ENCODE data around the gene FYCO1.
A peak's percentile ranks its signal among the peaks of the same experiment; 100 is the strongest.

The FYCO1 gene

DNA sequence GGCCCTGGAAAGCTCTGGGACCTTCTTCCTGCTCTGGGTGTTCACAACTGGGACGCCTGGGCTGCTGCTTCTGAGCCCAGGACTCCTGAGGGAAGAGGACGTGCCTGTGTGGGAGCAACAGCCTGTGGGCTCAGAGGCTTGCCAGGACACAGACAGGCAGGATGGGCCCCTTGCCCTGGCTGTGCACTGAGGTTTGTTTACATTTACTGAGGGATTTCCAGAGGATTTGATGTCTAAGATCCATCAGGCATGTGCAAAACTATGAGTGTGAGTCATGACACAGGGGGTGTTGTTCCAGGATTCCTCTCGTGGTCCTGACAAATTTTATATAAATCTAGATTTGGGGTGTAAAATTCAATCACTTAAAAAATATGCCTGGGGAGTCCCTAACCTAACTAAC, 98.7 kb downstream of the FYCO1 start:
- Mint-ChIP-seq H3K9me3 (ENCODE audit: low read depth) (no peaks in the 10 kb centered on the region), H3K4me1 (ENCODE audit: low read depth) (peaks cover 20% of the 10 kb centered on the region), H3K36me3 (peaks cover 2% of the 10 kb centered on the region), H3K27me3 (peaks cover 6% of the 10 kb centered on the region), H3K4me3 (no peak overlapping the region), H3K27ac (no peak overlapping the region)

- H3K36me3 Mint-ChIP-seq = peaks cover 2% of the 10 kb centered on the region
- H3K27me3 Mint-ChIP-seq = peaks cover 11% of the 10 kb centered on the region
- H3K4me1 Mint-ChIP-seq (ENCODE audit: low read depth) = peaks cover 27% of the 10 kb centered on the region
- H3K4me3 Mint-ChIP-seq = no peak overlapping the region
- H3K27ac Mint-ChIP-seq = no peak overlapping the region
- H3K9me3 Mint-ChIP-seq (ENCODE audit: low read depth) = no peaks in the 10 kb centered on the region
Measured at GRCh38 chr3:45895686-45896468, 99.7 kb downstream of the FYCO1 start.

GRCh38 chr3:45894015-45894414, 101.6 kb downstream of the FYCO1 start:
- H3K27me3 Mint-ChIP-seq = peaks cover 12% of the 10 kb centered on the region
- H3K36me3 Mint-ChIP-seq = peaks cover 2% of the 10 kb centered on the region
- no peaks in the 10 kb centered on the region for H3K9me3 Mint-ChIP-seq (ENCODE audit: low read depth)
- H3K4me1 Mint-ChIP-seq (ENCODE audit: low read depth) = peaks cover 34% of the 10 kb centered on the region
- no peak overlapping the region for H3K4me3 Mint-ChIP-seq
- no peak overlapping the region for H3K27ac Mint-ChIP-seq

DNA sequence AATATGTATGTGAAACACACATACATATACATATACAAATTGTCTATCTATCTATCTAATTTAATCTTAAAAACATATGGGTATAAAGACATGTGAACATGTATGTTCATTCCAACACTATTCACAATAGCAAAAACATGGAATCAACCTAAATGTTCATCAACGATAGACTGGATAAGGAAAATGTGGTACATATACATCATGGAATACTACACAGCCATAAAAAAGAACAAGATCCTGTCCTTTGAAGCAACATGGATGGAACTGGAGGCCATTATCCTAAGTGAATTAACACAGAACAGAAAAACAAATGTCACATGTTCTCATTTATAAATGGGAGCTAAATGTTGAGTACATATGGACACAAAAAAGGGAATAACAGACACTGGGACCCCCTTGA, 103.5 kb downstream of the FYCO1 start:
- Mint-ChIP-seq H3K4me3 (no peak overlapping the region), H3K27ac (no peak overlapping the region), H3K36me3 (no peaks in the 10 kb centered on the region), H3K4me1 (ENCODE audit: low read depth) (peaks cover 34% of the 10 kb centered on the region), H3K27me3 (peaks cover 12% of the 10 kb centered on the region), H3K9me3 (ENCODE audit: low read depth) (no peaks in the 10 kb centered on the region)

GRCh38 chr3:45890405-45890804, 105.2 kb downstream of the FYCO1 start:
- H3K9me3 Mint-ChIP-seq (ENCODE audit: low read depth) = no peaks in the 10 kb centered on the region
- H3K36me3 Mint-ChIP-seq = no peaks in the 10 kb centered on the region
- H3K27me3 Mint-ChIP-seq = peaks cover 12% of the 10 kb centered on the region
- H3K4me1 Mint-ChIP-seq (ENCODE audit: low read depth) = peaks cover 34% of the 10 kb centered on the region
- H3K27ac Mint-ChIP-seq = no peak overlapping the region
- H3K4me3 Mint-ChIP-seq = no peak overlapping the region

- Mint-ChIP-seq H3K4me3 (no peak overlapping the region), H3K9me3 (ENCODE audit: low read depth) (no peaks in the 10 kb centered on the region), H3K36me3 (no peaks in the 10 kb centered on the region), H3K27ac (no peak overlapping the region), H3K4me1 (ENCODE audit: low read depth) (peaks cover 33% of the 10 kb centered on the region), H3K27me3 (peaks cover 12% of the 10 kb centered on the region)
Measured at GRCh38 chr3:45889337-45889736, 106.3 kb downstream of the FYCO1 start.

DNA sequence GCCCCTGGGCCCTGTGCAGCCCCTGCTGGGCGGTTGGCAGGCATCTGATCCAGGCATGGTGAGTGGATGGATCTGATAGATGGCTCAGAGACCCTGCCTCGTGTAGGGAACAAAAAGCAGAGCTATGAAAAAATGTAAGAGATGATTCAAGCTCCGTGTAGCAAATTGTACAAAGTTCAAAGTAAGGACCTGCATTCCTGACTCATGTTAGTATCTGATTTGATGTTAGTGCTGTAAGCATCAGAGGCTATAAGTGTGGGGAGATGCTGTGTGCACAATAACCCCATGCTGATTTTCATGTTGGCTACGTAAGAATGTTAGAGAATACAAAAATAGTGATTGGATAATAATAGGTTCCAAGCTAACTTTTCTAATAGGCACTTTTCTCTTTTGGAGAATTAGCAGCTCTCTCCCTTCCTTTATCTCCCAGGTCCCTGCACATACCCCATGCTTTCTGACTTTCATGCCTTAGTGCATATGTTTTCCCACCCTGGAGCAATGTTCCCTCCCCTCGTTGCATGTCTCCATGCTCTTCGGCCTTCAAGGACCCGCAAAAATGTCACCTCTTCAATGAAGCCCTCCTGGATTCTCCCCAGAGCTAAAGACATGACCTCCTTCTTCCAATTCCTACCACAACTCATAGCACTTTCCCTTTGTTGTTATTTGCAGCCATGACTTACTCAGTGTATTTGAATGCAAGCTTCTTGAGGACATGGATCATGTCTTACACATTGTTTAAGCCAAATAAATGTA, 107.7 kb downstream of the FYCO1 start:
- Mint-ChIP-seq H3K4me3 (no peak overlapping the region), H3K27ac (no peak overlapping the region), H3K9me3 (ENCODE audit: low read depth) (no peaks in the 10 kb centered on the region), H3K36me3 (no peaks in the 10 kb centered on the region), H3K27me3 (peaks cover 9% of the 10 kb centered on the region), H3K4me1 (ENCODE audit: low read depth) (peaks cover 21% of the 10 kb centered on the region)

DNA sequence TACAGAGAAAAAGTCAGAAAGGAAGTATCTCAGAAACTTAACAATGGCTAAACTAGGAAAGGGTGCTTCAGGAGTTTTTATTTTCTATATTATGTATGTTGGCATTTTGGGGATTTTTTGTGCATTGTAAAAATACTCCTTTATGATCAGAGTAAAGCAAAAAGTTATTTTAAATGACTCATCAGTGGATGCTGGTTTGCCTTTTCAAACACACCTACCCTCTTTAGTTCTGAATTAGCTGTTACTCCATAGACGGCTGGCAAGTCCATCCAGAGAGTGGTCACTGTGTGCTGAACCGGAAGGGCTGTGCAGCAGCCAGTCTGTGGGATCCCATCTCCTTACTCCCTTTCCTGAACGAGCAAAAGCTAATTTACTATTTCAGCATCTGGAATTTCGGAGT, 108.3 kb downstream of the FYCO1 start:
- no peak overlapping the region for H3K27ac Mint-ChIP-seq
- no peaks in the 10 kb centered on the region for H3K9me3 Mint-ChIP-seq (ENCODE audit: low read depth)
- H3K27me3 Mint-ChIP-seq = peaks cover 8% of the 10 kb centered on the region

DNA sequence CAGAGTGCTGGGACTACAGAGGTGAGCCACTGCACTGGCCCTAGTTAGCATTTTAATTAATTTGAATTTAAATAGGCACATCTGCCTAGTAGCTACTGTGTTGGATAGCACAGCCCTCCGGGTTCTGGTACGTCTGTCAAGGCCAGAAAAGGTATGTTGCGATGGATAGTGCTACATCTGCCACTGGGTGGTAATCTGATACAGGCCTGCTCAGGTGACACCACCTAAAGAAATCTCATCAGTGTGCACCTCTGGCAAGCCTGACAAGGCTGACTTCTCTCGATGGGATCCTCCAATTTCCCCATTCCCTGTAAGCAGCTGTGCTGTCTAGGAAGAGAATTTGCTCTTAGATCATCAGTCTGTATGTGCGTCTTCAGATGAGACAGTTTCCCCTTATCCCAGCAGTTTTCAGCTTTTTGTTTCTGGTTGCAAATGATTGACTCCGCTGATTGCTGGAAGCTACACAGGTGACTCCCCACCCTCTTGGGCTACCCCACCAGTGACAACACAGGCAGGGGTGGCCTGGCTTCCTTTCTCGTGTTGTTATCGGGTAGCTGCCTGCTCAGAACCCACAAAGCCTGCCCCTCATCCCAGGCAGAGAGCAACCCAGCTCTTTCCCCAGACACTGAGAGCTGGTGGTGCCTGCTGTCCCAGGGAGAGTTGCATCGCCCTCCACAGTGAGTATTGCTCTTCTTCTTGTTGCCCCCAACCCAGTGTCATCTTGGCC, 109.5 kb downstream of the FYCO1 start, which contains the start of gene CCR9:
CCR9 (plus strand) TSS at position 565 of the 727 bp plus-strand sequence. CDS start 8,391 bp downstream, outside the sequence.
- H3K4me3 Mint-ChIP-seq = no peak within 1 kb of the TSS
- H3K9me3 Mint-ChIP-seq (ENCODE audit: low read depth) = no peaks in the 10 kb centered on the region
- H3K27ac Mint-ChIP-seq = no peak within 1 kb of the TSS
- peaks cover 3% of the 10 kb centered on the region for H3K27me3 Mint-ChIP-seq
- peaks cover 12% of the 10 kb centered on the region for H3K4me1 Mint-ChIP-seq (ENCODE audit: low read depth)
- H3K36me3 Mint-ChIP-seq = no peaks in the 10 kb centered on the region

More for the DNA sequence above, 108.3 kb downstream of the FYCO1 start:
- Mint-ChIP-seq H3K4me1 (ENCODE audit: low read depth) (peaks cover 14% of the 10 kb centered on the region), H3K36me3 (no peaks in the 10 kb centered on the region), H3K4me3 (no peak overlapping the region)

- Mint-ChIP-seq H3K27me3 (peaks cover 2% of the 10 kb centered on the region), H3K36me3 (peaks cover 2% of the 10 kb centered on the region), H3K27ac (no peak overlapping the region)
Measured at GRCh38 chr3:45884368-45885201, 111.0 kb downstream of the FYCO1 start.

GRCh38 chr3:45881078-45882022, 114.3 kb downstream of the FYCO1 start:
- Mint-ChIP-seq H3K4me3 (peak overlapping the region; percentile 21), H3K36me3 (peaks cover 2% of the 10 kb centered on the region), H3K27ac (no peak overlapping the region), H3K9me3 (ENCODE audit: low read depth) (no peaks in the 10 kb centered on the region), H3K4me1 (ENCODE audit: low read depth) (peaks cover 12% of the 10 kb centered on the region), H3K27me3 (peaks cover 5% of the 10 kb centered on the region)

More at GRCh38 chr3:45884368-45885201, 111.0 kb downstream of the FYCO1 start:
- H3K9me3 Mint-ChIP-seq (ENCODE audit: low read depth) = no peaks in the 10 kb centered on the region
- H3K4me3 Mint-ChIP-seq = no peak overlapping the region
- peaks cover 12% of the 10 kb centered on the region for H3K4me1 Mint-ChIP-seq (ENCODE audit: low read depth)

DNA sequence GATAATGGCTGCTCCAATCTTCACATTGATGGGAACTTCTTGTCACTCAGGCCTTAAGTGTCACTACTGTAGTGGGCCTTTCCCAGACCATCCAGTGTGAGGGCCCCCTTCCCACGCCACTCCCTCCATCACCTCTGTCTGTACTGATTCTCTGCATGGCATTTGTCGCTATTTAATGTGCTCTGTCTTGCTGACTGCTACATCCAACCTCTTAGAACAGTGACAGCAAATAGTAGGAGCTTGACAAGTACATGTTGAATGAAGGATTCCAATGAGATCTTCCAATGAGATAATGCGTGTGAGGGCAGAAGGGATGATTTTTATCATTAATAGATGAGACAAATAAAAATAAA, 114.9 kb downstream of the FYCO1 start:
- H3K4me1 Mint-ChIP-seq (ENCODE audit: low read depth) = peaks cover 12% of the 10 kb centered on the region
- no peak overlapping the region for H3K4me3 Mint-ChIP-seq
- peaks cover 5% of the 10 kb centered on the region for H3K27me3 Mint-ChIP-seq
- no peak overlapping the region for H3K27ac Mint-ChIP-seq
- H3K36me3 Mint-ChIP-seq = peaks cover 2% of the 10 kb centered on the region
- no peaks in the 10 kb centered on the region for H3K9me3 Mint-ChIP-seq (ENCODE audit: low read depth)

DNA sequence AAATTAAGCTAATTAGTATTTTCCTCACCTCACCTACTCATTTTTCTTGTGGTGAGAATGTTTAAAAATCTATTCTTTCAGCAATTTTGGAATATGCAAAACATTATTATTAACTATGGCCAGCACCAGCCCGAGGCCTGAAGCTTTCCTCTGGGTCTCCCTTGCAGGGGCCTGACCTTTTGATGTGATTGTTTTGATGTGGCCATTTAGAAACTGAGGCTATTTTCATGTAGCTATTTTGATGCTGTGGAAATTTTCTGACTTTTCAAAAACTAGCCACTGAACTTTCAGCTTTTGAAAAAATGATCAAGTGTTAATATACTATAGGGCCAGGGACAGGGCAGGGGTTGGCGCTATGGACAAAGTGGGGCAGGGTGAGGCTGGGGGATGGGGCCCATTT, 117.5 kb downstream of the FYCO1 start:
- Mint-ChIP-seq H3K27ac (no peak overlapping the region), H3K27me3 (peaks cover 17% of the 10 kb centered on the region), H3K36me3 (peaks cover 6% of the 10 kb centered on the region), H3K4me3 (no peak overlapping the region), H3K9me3 (ENCODE audit: low read depth) (peaks cover 6% of the 10 kb centered on the region), H3K4me1 (ENCODE audit: low read depth) (peaks cover 12% of the 10 kb centered on the region)

All from activated naive CD8-positive, alpha-beta T cell (primary cell).